Duodenal mucosa (tissue), 2 donors: ENCODE measurements around the gene IL20RB.

ENCODE experiments used
- H3K27ac ChIP-seq: one replicate; pipeline ENCODE4 v1.7.0; 2013; ENCODE audit warnings: low read depth, low read length
- H3K27me3 ChIP-seq, 2 donors: one replicate each; pipeline ENCODE4 v1.7.0; 2013; ENCODE audit warnings: low read length in 2 of 2, control low read depth in 1 of 2; ENCODE audit not compliant: insufficient read depth in 2 of 2, control insufficient read depth in 1 of 2
- H3K36me3 ChIP-seq, 2 donors: one replicate each; pipeline ENCODE4 v1.7.0; 2013; ENCODE audit warnings: low read length in 2 of 2, control low read depth in 1 of 2; ENCODE audit not compliant: insufficient read depth in 2 of 2, control insufficient read depth in 1 of 2
- H3K4me1 ChIP-seq, 2 donors: one replicate each; pipeline ENCODE4 v1.7.0; 2013; ENCODE audit warnings: low read length in 2 of 2, control low read depth in 1 of 2; ENCODE audit not compliant: insufficient read depth in 2 of 2, control insufficient read depth in 1 of 2
- H3K4me3 ChIP-seq, 2 donors: one replicate each; pipeline ENCODE4 v1.7.0; 2013; ENCODE audit warnings: low read length in 2 of 2, low read depth in 1 of 2
- H3K9ac ChIP-seq, 2 donors: one replicate each; pipeline ENCODE4 v1.7.0; 2013; ENCODE audit warnings: low read length in 2 of 2, low read depth in 1 of 2
- H3K9me3 ChIP-seq, 2 donors: one replicate each; pipeline ENCODE4 v1.7.0; 2013; ENCODE audit warnings: low read length in 2 of 2, control low read depth in 1 of 2; ENCODE audit not compliant: control insufficient read depth in 1 of 2

The IL20RB gene

GRCh38 chr3:136957751-136958288 lies at the start of gene IL20RB:
Gene IL20RB (plus strand): TSS chr3:136957983. CDS start chr3:136958114, 131 bp downstream.
- no peaks in the 10 kb centered on the region for H3K9me3 ChIP-seq
- no peak within 1 kb of the TSS for H3K9ac ChIP-seq
- H3K27me3 ChIP-seq: no peaks in the 10 kb centered on the region
- H3K4me3 ChIP-seq: no peak within 1 kb of the TSS
- peaks cover 14 to 18% of the 10 kb centered on the region in 2 donors for H3K4me1 ChIP-seq
- no peak within 1 kb of the TSS for H3K27ac ChIP-seq
- no peaks in the 10 kb centered on the region for H3K36me3 ChIP-seq

- peaks cover 2 to 11% of the 10 kb centered on the region in 2 donors for H3K9me3 ChIP-seq
- no peaks in the 10 kb centered on the region for H3K36me3 ChIP-seq
- no peaks in the 10 kb centered on the region for H3K27me3 ChIP-seq
- H3K4me3 ChIP-seq: no peak overlapping the region
- no peak overlapping the region for H3K9ac ChIP-seq
- H3K27ac ChIP-seq: no peak overlapping the region
- H3K4me1 ChIP-seq: peaks cover 6 to 16% of the 10 kb centered on the region in 2 donors
Measured at GRCh38 chr3:136908297-136908696, 49.5 kb upstream of the IL20RB start.

GRCh38 chr3:136909187-136909586 lies 48.6 kb upstream of the IL20RB start:
- H3K36me3 ChIP-seq: no peaks in the 10 kb centered on the region
- H3K4me3 ChIP-seq: peak overlapping the region in 1 of 2 donors; percentile 0
- peaks cover 2 to 4% of the 10 kb centered on the region in 2 donors for H3K9me3 ChIP-seq
- H3K9ac ChIP-seq: no peak overlapping the region
- no peaks in the 10 kb centered on the region for H3K27me3 ChIP-seq
- peaks cover 6 to 16% of the 10 kb centered on the region in 2 donors for H3K4me1 ChIP-seq
- no peak overlapping the region for H3K27ac ChIP-seq

GRCh38 chr3:136910697-136911096 lies 47.1 kb upstream of the IL20RB start:
- Histone ChIP-seq H3K27me3 (no peaks in the 10 kb centered on the region), H3K9ac (no peak overlapping the region), H3K9me3 (no peaks in the 10 kb centered on the region), H3K27ac (no peak overlapping the region), H3K4me3 (no peak overlapping the region), H3K36me3 (no peaks in the 10 kb centered on the region), H3K4me1 (peaks cover 6 to 16% of the 10 kb centered on the region in 2 donors)

- no peaks in the 10 kb centered on the region for H3K27me3 ChIP-seq
- H3K9ac ChIP-seq: no peak overlapping the region
- H3K9me3 ChIP-seq: no peaks in the 10 kb centered on the region
- H3K36me3 ChIP-seq: no peaks in the 10 kb centered on the region
- no peak overlapping the region for H3K27ac ChIP-seq
- H3K4me3 ChIP-seq: no peak overlapping the region
- H3K4me1 ChIP-seq: peaks cover 0 to 16% of the 10 kb centered on the region in 2 donors
Measured at GRCh38 chr3:136913168-136913567, 44.6 kb upstream of the IL20RB start.

GRCh38 chr3:136914739-136915138 lies 43.0 kb upstream of the IL20RB start:
- Histone ChIP-seq H3K9me3 (no peaks in the 10 kb centered on the region), H3K36me3 (no peaks in the 10 kb centered on the region), H3K9ac (no peak overlapping the region), H3K4me1 (peaks cover 4 to 14% of the 10 kb centered on the region in 2 donors), H3K27ac (no peak overlapping the region), H3K4me3 (no peak overlapping the region), H3K27me3 (no peaks in the 10 kb centered on the region)

GRCh38 chr3:136916223-136916622 lies 41.6 kb upstream of the IL20RB start:
- Histone ChIP-seq H3K4me3 (no peak overlapping the region), H3K4me1 (peaks cover 4 to 11% of the 10 kb centered on the region in 2 donors), H3K9me3 (no peaks in the 10 kb centered on the region), H3K9ac (no peak overlapping the region), H3K27me3 (no peaks in the 10 kb centered on the region), H3K27ac (no peak overlapping the region), H3K36me3 (no peaks in the 10 kb centered on the region)

- Histone ChIP-seq H3K4me3 (no peak overlapping the region), H3K27ac (no peak overlapping the region), H3K9ac (peak overlapping the region in 1 of 2 donors; percentile 16), H3K9me3 (no peaks in the 10 kb centered on the region), H3K4me1 (peaks cover 4 to 11% of the 10 kb centered on the region in 2 donors), H3K27me3 (no peaks in the 10 kb centered on the region), H3K36me3 (no peaks in the 10 kb centered on the region)
Measured at GRCh38 chr3:136919799-136920580, 37.8 kb upstream of the IL20RB start.

GRCh38 chr3:136920904-136921611 lies 36.7 kb upstream of the IL20RB start:
- Histone ChIP-seq H3K27me3 (no peaks in the 10 kb centered on the region), H3K36me3 (no peaks in the 10 kb centered on the region), H3K9ac (no peak overlapping the region), H3K9me3 (no peaks in the 10 kb centered on the region), H3K27ac (no peak overlapping the region), H3K4me3 (no peak overlapping the region), H3K4me1 (peaks cover 4 to 11% of the 10 kb centered on the region in 2 donors)
